HepG2 (cell line): ENCODE results near the gene PDZD4. TPM values are rescaled to one million over a fixed set of nuclear protein-coding genes. Genes with fewer than 3 reads are reported as not detected.
A peak's percentile ranks its signal among the peaks of the same experiment; 100 is the strongest.

Source experiments
- AKAP8 ChIP-seq: sonication (generic); formaldehyde crosslinking; IDR thresholded peaks from 2 replicates; pipeline ENCODE4 v1.5.1; 2020; ENCODE audit warnings: mild to moderate bottlenecking, missing genetic modification reagents
- BRD4 ChIP-seq: sonication (generic); formaldehyde crosslinking; IDR thresholded peaks from 2 replicates; pipeline ENCODE4 v1.4.0; 2020; ENCODE audit warnings: missing genetic modification reagents
- HDAC2 ChIP-seq: sonication (generic); formaldehyde crosslinking; IDR thresholded peaks from 2 replicates; pipeline ENCODE4 v1.4.0; 2020; ENCODE audit warnings: missing genetic modification reagents
- KAT8 ChIP-seq: IDR thresholded peaks from 2 replicates; pipeline ENCODE4 v1.6.1; 2016; ENCODE audit warnings: missing genetic modification reagents, missing compliant biosample characterization
- KDM2A ChIP-seq: sonication (generic); formaldehyde crosslinking; IDR thresholded peaks from 2 replicates; pipeline ENCODE4 v1.4.0; 2020; ENCODE audit warnings: low read depth, missing genetic modification reagents, borderline replicate concordance
- KMT2A ChIP-seq: sonication (generic); formaldehyde crosslinking; IDR thresholded peaks from 2 replicates; pipeline ENCODE4 v1.4.0; 2020; ENCODE audit warnings: missing genetic modification reagents
- MTA3 ChIP-seq: sonication (generic); formaldehyde crosslinking; IDR thresholded peaks from 2 replicates; pipeline ENCODE4 v1.4.0; 2020; ENCODE audit warnings: missing genetic modification reagents
- NFE2 ChIP-seq: sonication (generic); formaldehyde crosslinking; IDR thresholded peaks from 2 replicates; pipeline ENCODE4 v1.4.0; 2020; ENCODE audit warnings: missing genetic modification reagents
- NR2F6 ChIP-seq, 2 experiments: IDR thresholded peaks; 2 replicates each; pipeline ENCODE4 v1.6.1; 2016; ENCODE audit warnings: antibody characterized with exemption in 1 of 2, mild to moderate bottlenecking in 1 of 2
- RBM39 ChIP-seq: fragments of 200-400 bp; formaldehyde crosslinking; IDR thresholded peaks from one replicate; pipeline ENCODE4 v1.6.1; 2018; ENCODE audit warnings: antibody characterized with exemption, mild to moderate bottlenecking, low read depth, low read length; ENCODE audit not compliant: poor library complexity, severe bottlenecking
- SP4 ChIP-seq: sonication (generic); formaldehyde crosslinking; IDR thresholded peaks from 2 replicates; pipeline ENCODE4 v1.8.1; 2023; ENCODE audit warnings: mild to moderate bottlenecking, missing genetic modification reagents
- STAG1 ChIP-seq: sonication (generic); formaldehyde crosslinking; IDR thresholded peaks from 2 replicates; pipeline ENCODE4 v1.4.0; 2020; ENCODE audit warnings: missing genetic modification reagents
- SYNCRIP ChIP-seq: fragments of 200-400 bp; formaldehyde crosslinking; IDR thresholded peaks from 2 replicates; pipeline ENCODE4 v1.6.1; 2018; ENCODE audit warnings: mild to moderate bottlenecking, low read depth, low read length; ENCODE audit not compliant: insufficient read depth
- YEATS2 ChIP-seq: sonication (generic); formaldehyde crosslinking; IDR thresholded peaks from 2 replicates; pipeline ENCODE4 v1.4.0; 2020; ENCODE audit warnings: missing genetic modification reagents, borderline replicate concordance
- ZFP36L2 ChIP-seq: sonication (generic); formaldehyde crosslinking; IDR thresholded peaks from 2 replicates; pipeline ENCODE4 v1.4.0; 2020; ENCODE audit warnings: missing genetic modification reagents
- ZIK1 ChIP-seq: sonication (generic); formaldehyde crosslinking; IDR thresholded peaks from 2 replicates; pipeline ENCODE4 v1.5.0; 2020; ENCODE audit warnings: mild to moderate bottlenecking, low read depth, missing genetic modification reagents, borderline replicate concordance
- ZNF207 ChIP-seq: fragments of 450-650 bp; IDR thresholded peaks from 2 replicates; pipeline ENCODE4 v1.6.1; 2016; ENCODE audit warnings: antibody characterized with exemption, borderline replicate concordance
- ZNF235 ChIP-seq: sonication (generic); formaldehyde crosslinking; IDR thresholded peaks from 2 replicates; pipeline ENCODE4 v1.8.1; 2023; ENCODE audit warnings: mild to moderate bottlenecking, missing genetic modification reagents, borderline replicate concordance
- ZNF260 ChIP-seq: sonication (generic); formaldehyde crosslinking; IDR thresholded peaks from 2 replicates; pipeline ENCODE4 v1.4.0; 2020; ENCODE audit warnings: missing genetic modification reagents, low read depth, mild to moderate bottlenecking, borderline replicate concordance
- ZNF350 ChIP-seq: sonication (generic); formaldehyde crosslinking; IDR thresholded peaks from 2 replicates; pipeline ENCODE4 v1.4.0; 2020; ENCODE audit warnings: mild to moderate bottlenecking, low read depth, missing genetic modification reagents, borderline replicate concordance
- ZNF577 ChIP-seq: sonication (generic); formaldehyde crosslinking; IDR thresholded peaks from 2 replicates; pipeline ENCODE4 v1.4.0; 2020; ENCODE audit warnings: mild to moderate bottlenecking, low read depth, missing genetic modification reagents, borderline replicate concordance
- ZNF616 ChIP-seq: sonication (generic); formaldehyde crosslinking; IDR thresholded peaks from 2 replicates; pipeline ENCODE4 v1.5.0; 2020; ENCODE audit warnings: low read depth, mild to moderate bottlenecking, missing genetic modification reagents
- ZNF879 ChIP-seq: sonication (generic); formaldehyde crosslinking; IDR thresholded peaks from 2 replicates; pipeline ENCODE4 v1.8.1; 2023; ENCODE audit warnings: missing genetic modification reagents
- polyA plus RNA-seq, 8 experiments: library from polyadenylated mRNA; depleted of rRNA in 3 of 8; stranded (reverse) in 7 of 8; unstranded in 1 of 8; fragments of >200 nt; fragmentation: Illumina TruSeq in 4 of 8; extraction: Trizol in 4 of 8; gene quantifications; 2 replicates each; pipeline versions ENCODE4 v1.2.1 to v1.2.3, GENCODE V29; 2011 to 2016; ENCODE audit warnings: low read depth in 4 of 8, missing spikeins in 1 of 8, mixed read lengths in 1 of 8; ENCODE audit not compliant: insufficient read depth in 1 of 8
- total RNA-seq, 5 experiments: library from RNA; depleted of rRNA; stranded (reverse); fragments of >200 nt; fragmentation: Illumina TruSeq; extraction: Trizol; gene quantifications; 2 replicates each; pipeline ENCODE4 v1.2.3, GENCODE V29; 2016; ENCODE audit warnings: low read depth in 1 of 5
- TF ChIP-seq, protein P1 (sequence below): sonication (generic); formaldehyde crosslinking; IDR thresholded peaks from 2 replicates; pipeline ENCODE4 v1.9.0; 2021; ENCODE audit warnings: missing genetic modification reagents, borderline replicate concordance
- TF ChIP-seq, protein P2 (sequence below): sonication (generic); formaldehyde crosslinking; IDR thresholded peaks from 2 replicates; pipeline ENCODE4 v1.4.0; 2020; ENCODE audit warnings: missing genetic modification reagents
- TF ChIP-seq, protein P3 (sequence below): sonication (generic); formaldehyde crosslinking; IDR thresholded peaks from 2 replicates; pipeline ENCODE4 v1.4.0; 2020; ENCODE audit warnings: mild to moderate bottlenecking, missing genetic modification reagents

PDZD4 gene
- total and polyA plus RNA-seq, 2 of the 13 experiments (the other 11 are each of a cell fraction or from before 2014, with no cell fraction given) = not detected

DNA sequence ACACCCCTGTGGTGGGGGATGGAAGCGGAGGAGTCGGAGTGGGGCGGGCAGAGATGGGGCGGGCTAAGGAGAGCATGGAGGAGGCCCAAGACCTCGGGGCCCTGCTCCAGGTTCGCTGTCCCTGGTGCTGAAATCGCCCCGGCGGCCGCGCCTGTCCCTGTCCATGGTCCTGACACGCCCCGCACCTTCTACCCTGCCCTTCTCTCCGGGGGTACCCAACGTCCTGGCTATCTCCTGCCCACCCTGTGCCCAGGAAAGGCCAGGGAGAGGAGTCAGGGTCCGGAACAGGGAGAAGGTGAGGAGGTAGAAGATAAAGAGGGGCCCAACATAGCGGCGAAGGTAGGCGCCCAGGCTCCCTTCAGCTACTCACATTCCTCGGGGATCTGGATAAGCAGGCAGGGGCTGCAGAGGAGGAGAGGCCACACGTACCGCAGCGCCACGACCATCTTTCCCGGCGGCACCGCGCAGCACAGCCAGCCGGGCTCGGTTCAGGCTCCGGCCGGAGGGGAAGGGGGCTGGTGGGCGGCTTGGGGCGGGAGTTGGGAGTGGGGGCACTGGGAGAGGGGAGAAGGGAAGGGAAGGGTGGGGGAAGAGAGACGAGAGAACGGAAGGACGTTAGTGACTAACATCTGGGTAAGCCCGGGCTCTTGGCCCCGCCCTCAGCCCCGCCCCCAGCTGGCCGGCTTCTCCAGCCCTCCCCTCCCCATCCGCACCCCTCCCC lies 45.2 kb upstream of the PDZD4 start (continued):
- TF ChIP-seq, protein P1, sequence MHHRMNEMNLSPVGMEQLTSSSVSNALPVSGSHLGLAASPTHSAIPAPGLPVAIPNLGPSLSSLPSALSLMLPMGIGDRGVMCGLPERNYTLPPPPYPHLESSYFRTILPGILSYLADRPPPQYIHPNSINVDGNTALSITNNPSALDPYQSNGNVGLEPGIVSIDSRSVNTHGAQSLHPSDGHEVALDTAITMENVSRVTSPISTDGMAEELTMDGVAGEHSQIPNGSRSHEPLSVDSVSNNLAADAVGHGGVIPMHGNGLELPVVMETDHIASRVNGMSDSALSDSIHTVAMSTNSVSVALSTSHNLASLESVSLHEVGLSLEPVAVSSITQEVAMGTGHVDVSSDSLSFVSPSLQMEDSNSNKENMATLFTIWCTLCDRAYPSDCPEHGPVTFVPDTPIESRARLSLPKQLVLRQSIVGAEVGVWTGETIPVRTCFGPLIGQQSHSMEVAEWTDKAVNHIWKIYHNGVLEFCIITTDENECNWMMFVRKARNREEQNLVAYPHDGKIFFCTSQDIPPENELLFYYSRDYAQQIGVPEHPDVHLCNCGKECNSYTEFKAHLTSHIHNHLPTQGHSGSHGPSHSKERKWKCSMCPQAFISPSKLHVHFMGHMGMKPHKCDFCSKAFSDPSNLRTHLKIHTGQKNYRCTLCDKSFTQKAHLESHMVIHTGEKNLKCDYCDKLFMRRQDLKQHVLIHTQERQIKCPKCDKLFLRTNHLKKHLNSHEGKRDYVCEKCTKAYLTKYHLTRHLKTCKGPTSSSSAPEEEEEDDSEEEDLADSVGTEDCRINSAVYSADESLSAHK (CRISPR knock-in tag) = peak; percentile 98
- TF ChIP-seq YEATS2 (CRISPR knock-in tag) (peak; percentile 95), KAT8 (peak; percentile 94), ZNF577 (CRISPR knock-in tag) (peak; percentile 98; the same call in 1 of the 2 replicates), ZNF616 (peak; percentile 99), KMT2A (CRISPR knock-in tag) (peak; percentile 92), ZNF235 (CRISPR knock-in tag) (peak; percentile 100), KDM2A (CRISPR knock-in tag) (peak; percentile 99), BRD4 (peak; percentile 69; the same call in 1 of the 2 replicates), AKAP8 (CRISPR knock-in tag) (peak; percentile 97), ZNF350 (CRISPR knock-in tag) (peak; percentile 94), STAG1 (CRISPR knock-in tag) (peak; percentile 37), SP4 (CRISPR knock-in tag) (peak; percentile 91), ZNF879 (CRISPR knock-in tag) (peak; percentile 100), ZIK1 (peak; percentile 99), ZNF260 (CRISPR knock-in tag) (no peak), HDAC2 (peak; percentile 96), MTA3 (CRISPR knock-in tag) (peak; percentile 95), ZFP36L2 (CRISPR knock-in tag) (peak; percentile 99), NFE2 (CRISPR knock-in tag) (peak; percentile 81), SYNCRIP (no peak), ZNF207 (no peak), NR2F6 (IDR thresholded peaks at IDR 0.05) (no peak), NR2F6 (CRISPR knock-in tag; IDR thresholded peaks at IDR 0.05) (peak; percentile 86), RBM39 (no peak)
- TF ChIP-seq, protein P2, sequence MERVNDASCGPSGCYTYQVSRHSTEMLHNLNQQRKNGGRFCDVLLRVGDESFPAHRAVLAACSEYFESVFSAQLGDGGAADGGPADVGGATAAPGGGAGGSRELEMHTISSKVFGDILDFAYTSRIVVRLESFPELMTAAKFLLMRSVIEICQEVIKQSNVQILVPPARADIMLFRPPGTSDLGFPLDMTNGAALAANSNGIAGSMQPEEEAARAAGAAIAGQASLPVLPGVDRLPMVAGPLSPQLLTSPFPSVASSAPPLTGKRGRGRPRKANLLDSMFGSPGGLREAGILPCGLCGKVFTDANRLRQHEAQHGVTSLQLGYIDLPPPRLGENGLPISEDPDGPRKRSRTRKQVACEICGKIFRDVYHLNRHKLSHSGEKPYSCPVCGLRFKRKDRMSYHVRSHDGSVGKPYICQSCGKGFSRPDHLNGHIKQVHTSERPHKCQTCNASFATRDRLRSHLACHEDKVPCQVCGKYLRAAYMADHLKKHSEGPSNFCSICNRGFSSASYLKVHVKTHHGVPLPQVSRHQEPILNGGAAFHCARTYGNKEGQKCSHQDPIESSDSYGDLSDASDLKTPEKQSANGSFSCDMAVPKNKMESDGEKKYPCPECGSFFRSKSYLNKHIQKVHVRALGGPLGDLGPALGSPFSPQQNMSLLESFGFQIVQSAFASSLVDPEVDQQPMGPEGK (CRISPR knock-in tag) = peak; percentile 93
- TF ChIP-seq, protein P3, sequence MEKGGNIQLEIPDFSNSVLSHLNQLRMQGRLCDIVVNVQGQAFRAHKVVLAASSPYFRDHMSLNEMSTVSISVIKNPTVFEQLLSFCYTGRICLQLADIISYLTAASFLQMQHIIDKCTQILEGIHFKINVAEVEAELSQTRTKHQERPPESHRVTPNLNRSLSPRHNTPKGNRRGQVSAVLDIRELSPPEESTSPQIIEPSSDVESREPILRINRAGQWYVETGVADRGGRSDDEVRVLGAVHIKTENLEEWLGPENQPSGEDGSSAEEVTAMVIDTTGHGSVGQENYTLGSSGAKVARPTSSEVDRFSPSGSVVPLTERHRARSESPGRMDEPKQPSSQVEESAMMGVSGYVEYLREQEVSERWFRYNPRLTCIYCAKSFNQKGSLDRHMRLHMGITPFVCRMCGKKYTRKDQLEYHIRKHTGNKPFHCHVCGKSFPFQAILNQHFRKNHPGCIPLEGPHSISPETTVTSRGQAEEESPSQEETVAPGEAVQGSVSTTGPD (CRISPR knock-in tag) = peak; percentile 93
